Dedifferentiated amniotic fluid mesenchymal stem cell (primary cell): ENCODE measurements around the gene CNST.

Source experiments
- DNase-seq: peaks from one replicate; pipeline ENCODE4 v3.0.0-alpha.2; 2016; ENCODE audit errors: extremely low spot score

CNST gene

GRCh38 chr1:246566128-246566812, at the start of gene CNST, which contains the start of gene TFB2M:
Gene CNST, plus strand, starts transcription at chr1:246566456. Its CDS starts 25,107 bp downstream, at chr1:246591563.
Gene TFB2M, minus strand, starts transcription at chr1:246566261. Its CDS starts 123 bp downstream, at chr1:246566138.
- peak; percentile 99 for DNase-seq

GRCh38 chr1:246517391-246517790, 48.9 kb upstream of the CNST start:
- DNase-seq: no peak

- no peak for DNase-seq
These were observed 47.6 kb upstream of the CNST start for GRCh38 chr1:246518456-246519205.

GRCh38 chr1:246519514-246519913, 46.7 kb upstream of the CNST start:
- no peak for DNase-seq

GRCh38 chr1:246526380-246526779, 39.9 kb upstream of the CNST start:
- DNase-seq: no peak

GRCh38 chr1:246526915-246527314, 39.3 kb upstream of the CNST start:
- no peak for DNase-seq

- no peak for DNase-seq
These were observed 38.7 kb upstream of the CNST start for GRCh38 chr1:246527402-246528088.

- no peak for DNase-seq
These were observed 37.1 kb upstream of the CNST start for GRCh38 chr1:246528933-246529731.

- no peak for DNase-seq
These were observed 35.8 kb upstream of the CNST start for GRCh38 chr1:246530482-246530881.

GRCh38 chr1:246532519-246532918, 33.7 kb upstream of the CNST start:
- DNase-seq: no peak

- DNase-seq: no peak
These were observed 32.8 kb upstream of the CNST start for GRCh38 chr1:246533371-246533905.

- no peak for DNase-seq
These were observed 32.1 kb upstream of the CNST start for GRCh38 chr1:246534114-246534513.

GRCh38 chr1:246537441-246537840, 28.8 kb upstream of the CNST start:
- DNase-seq: no peak

GRCh38 chr1:246537887-246538286, 28.4 kb upstream of the CNST start:
- DNase-seq: no peak

- no peak for DNase-seq
These were observed 25.3 kb upstream of the CNST start for GRCh38 chr1:246540738-246541491.

- no peak for DNase-seq
These were observed 22.3 kb upstream of the CNST start for GRCh38 chr1:246544001-246544400.

GRCh38 chr1:246549665-246550064, 16.6 kb upstream of the CNST start:
- DNase-seq: no peak

GRCh38 chr1:246550402-246550801, 15.9 kb upstream of the CNST start:
- no peak for DNase-seq

GRCh38 chr1:246552110-246552509, 14.1 kb upstream of the CNST start:
- no peak for DNase-seq

- DNase-seq: no peak
These were observed 12.1 kb upstream of the CNST start for GRCh38 chr1:246554201-246554600.

GRCh38 chr1:246558041-246558440, 8.2 kb upstream of the CNST start:
- no peak for DNase-seq
